SU-DHL-6 (cell line): ENCODE data around the gene NPR3.

Source experiments
- H2AFZ ChIP-seq: fragments of 200-600 bp; sonication (generic); 2 replicates; pipeline ENCODE4 v1.6.1; 2014; ENCODE audit warnings: low read depth, mild to moderate bottlenecking, moderate library complexity, mixed read lengths, antibody characterized with exemption, low read length; ENCODE audit not compliant: severe bottlenecking
- H3F3A ChIP-seq: fragments of 200-600 bp; shearing (Covaris generic); 2 replicates; pipeline ENCODE4 v1.6.0; 2016; ENCODE audit warnings: antibody characterized with exemption, mild to moderate bottlenecking; ENCODE audit not compliant: insufficient read depth
- H3K27ac ChIP-seq: fragments of 200-600 bp; sonication (generic); 2 replicates; pipeline ENCODE4 v1.5.1; 2016; ENCODE audit warnings: low read depth, mild to moderate bottlenecking, low read length, moderate library complexity, mixed read lengths
- H3K27me3 ChIP-seq: fragments of 200-600 bp; sonication (generic), shearing (Covaris generic); 2 replicates; pipeline ENCODE4 v1.6.0; 2014; ENCODE audit warnings: mild to moderate bottlenecking, low read length
- H3K36me3 ChIP-seq: fragments of 200-600 bp; sonication (generic); 2 replicates; pipeline ENCODE4 v1.6.1; 2014; ENCODE audit warnings: mild to moderate bottlenecking, low read length, mixed read lengths
- H3K4me2 ChIP-seq: fragments of 300-600, 200-600 bp; shearing (Covaris generic), sonication (generic); 2 replicates; pipeline ENCODE4 v1.6.0; 2014; ENCODE audit warnings: low read length, low read depth, mild to moderate bottlenecking; ENCODE audit not compliant: poor library complexity, severe bottlenecking
- H3K4me3 ChIP-seq: fragments of 200-600 bp; sonication (generic); 2 replicates; pipeline ENCODE4 v1.5.1; 2014; ENCODE audit warnings: antibody characterized with exemption, low read length, mild to moderate bottlenecking, mixed read lengths; ENCODE audit not compliant: insufficient read depth, poor library complexity, severe bottlenecking
- H3K79me2 ChIP-seq: fragments of 200-600 bp; sonication (generic); 2 replicates; pipeline ENCODE4 v1.6.1; 2014; ENCODE audit warnings: mild to moderate bottlenecking, low read length, moderate library complexity; ENCODE audit not compliant: insufficient read depth
- H3K9ac ChIP-seq: fragments of 200-600 bp; sonication (generic); 2 replicates; pipeline ENCODE4 v1.7.0; 2014; ENCODE audit warnings: mild to moderate bottlenecking, low read length
- H3K9me2 ChIP-seq: fragments of 200-600 bp; sonication (generic); replicated peaks from 2 replicates; pipeline ENCODE4 v1.6.1; 2014; ENCODE audit warnings: low read length; ENCODE audit not compliant: insufficient read depth
- H3K9me3 ChIP-seq: fragments of 200-600 bp; sonication (generic); 2 replicates; pipeline ENCODE4 v1.6.1; 2014; ENCODE audit warnings: low read length, mixed read lengths; ENCODE audit not compliant: insufficient read depth
- H4K20me1 ChIP-seq: fragments of 200-600 bp; sonication (generic); 2 replicates; pipeline ENCODE4 v1.6.1; 2014; ENCODE audit warnings: low read depth, mild to moderate bottlenecking, antibody characterized with exemption, low read length, moderate library complexity, mixed read lengths
- EZH2phosphoT487 ChIP-seq: fragments of 200-600 bp; sonication (generic), shearing (Covaris generic); conservative IDR thresholded peaks from 2 replicates; pipeline ENCODE4 v1.6.1; 2018; ENCODE audit warnings: mild to moderate bottlenecking, antibody characterized with exemption, low read length, moderate library complexity, mixed read lengths
- TF ChIP-seq, protein P1 (sequence below): fragments of 200-600 bp; sonication (generic); IDR thresholded peaks from one replicate; pipeline ENCODE4 v1.5.1; 2017; ENCODE audit warnings: antibody characterized with exemption, mild to moderate bottlenecking, low read length, moderate library complexity; ENCODE audit not compliant: insufficient read depth, poor library complexity, severe bottlenecking

Gene NPR3

DNA sequence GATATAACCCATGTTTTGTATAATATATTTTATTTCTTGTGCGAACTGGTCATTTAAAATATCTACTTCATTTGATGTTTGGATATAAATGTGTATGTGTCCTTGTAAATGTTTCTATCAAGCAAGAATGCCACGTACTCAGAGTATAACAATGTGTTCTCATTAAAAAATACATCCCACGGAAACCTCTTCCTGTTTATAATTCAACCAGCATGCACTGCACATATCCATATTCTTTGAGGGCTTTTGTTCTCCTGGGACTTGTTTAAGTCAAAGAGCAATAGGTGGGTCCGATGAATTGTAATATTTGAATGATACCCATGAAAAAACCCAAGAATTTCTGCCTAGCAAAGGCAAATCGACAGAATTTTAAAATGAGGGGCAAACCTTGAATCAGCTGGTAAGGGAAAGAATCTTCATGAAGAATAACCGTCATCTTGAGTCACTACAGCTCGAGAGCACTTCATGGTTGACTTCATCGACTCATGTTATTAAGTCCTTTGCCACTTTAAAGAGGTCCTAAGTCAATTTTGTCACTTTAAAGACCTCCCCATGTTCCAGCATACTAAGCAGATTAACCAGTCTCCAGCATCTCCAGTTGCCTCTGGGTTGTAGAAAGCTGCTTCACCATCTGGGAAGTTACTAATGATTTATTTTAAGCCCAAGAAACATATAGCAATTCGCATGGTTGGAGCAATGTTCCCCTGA is 80.6 kb downstream of the NPR3 start:
- TF ChIP-seq, protein P1, sequence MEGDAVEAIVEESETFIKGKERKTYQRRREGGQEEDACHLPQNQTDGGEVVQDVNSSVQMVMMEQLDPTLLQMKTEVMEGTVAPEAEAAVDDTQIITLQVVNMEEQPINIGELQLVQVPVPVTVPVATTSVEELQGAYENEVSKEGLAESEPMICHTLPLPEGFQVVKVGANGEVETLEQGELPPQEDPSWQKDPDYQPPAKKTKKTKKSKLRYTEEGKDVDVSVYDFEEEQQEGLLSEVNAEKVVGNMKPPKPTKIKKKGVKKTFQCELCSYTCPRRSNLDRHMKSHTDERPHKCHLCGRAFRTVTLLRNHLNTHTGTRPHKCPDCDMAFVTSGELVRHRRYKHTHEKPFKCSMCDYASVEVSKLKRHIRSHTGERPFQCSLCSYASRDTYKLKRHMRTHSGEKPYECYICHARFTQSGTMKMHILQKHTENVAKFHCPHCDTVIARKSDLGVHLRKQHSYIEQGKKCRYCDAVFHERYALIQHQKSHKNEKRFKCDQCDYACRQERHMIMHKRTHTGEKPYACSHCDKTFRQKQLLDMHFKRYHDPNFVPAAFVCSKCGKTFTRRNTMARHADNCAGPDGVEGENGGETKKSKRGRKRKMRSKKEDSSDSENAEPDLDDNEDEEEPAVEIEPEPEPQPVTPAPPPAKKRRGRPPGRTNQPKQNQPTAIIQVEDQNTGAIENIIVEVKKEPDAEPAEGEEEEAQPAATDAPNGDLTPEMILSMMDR = no peak
- TF ChIP-seq EZH2phosphoT487 = no peak
- no peak overlapping the region for H3K9ac ChIP-seq
- H3K9me2 ChIP-seq = no peaks in the 10 kb centered on the region

DNA sequence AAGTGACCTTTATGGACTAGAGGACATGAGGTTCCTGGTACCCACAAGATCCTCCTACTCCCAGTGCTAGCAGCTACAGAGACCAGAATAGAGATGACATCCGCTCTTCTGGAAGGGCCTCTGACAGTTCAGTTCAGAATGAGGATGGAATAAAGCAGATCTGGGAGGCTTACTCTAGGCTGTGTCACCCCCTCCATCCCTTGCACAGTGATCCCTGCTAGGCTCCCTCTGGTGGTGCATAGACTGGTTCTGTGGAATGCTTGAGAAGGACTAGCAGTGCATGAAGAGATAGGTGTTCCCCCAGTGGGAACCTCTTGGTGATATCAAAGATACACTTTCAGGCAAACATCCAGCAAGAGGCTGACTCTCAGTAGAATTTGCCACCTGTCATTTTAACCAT is 83.0 kb downstream of the NPR3 start:
- no peaks in the 10 kb centered on the region for H4K20me1 ChIP-seq
- H3K9me3 ChIP-seq = no peaks in the 10 kb centered on the region
- H3K27me3 ChIP-seq = no peaks in the 10 kb centered on the region
- no peaks in the 10 kb centered on the region for H3F3A ChIP-seq
- TF ChIP-seq, protein P1 = no peak
- H2AFZ ChIP-seq = no peak overlapping the region
- no peak overlapping the region for H3K27ac ChIP-seq
- H3K9me2 ChIP-seq = no peaks in the 10 kb centered on the region
- no peak overlapping the region for H3K4me2 ChIP-seq
- H3K79me2 ChIP-seq = no peaks in the 10 kb centered on the region
- H3K9ac ChIP-seq = no peak overlapping the region
- no peak overlapping the region for H3K4me3 ChIP-seq
- H3K36me3 ChIP-seq = no peaks in the 10 kb centered on the region

More for the DNA sequence above, 80.6 kb downstream of the NPR3 start:
- H3F3A ChIP-seq = no peaks in the 10 kb centered on the region
- H3K9me3 ChIP-seq = no peaks in the 10 kb centered on the region
- H3K4me2 ChIP-seq = no peak overlapping the region
- no peaks in the 10 kb centered on the region for H3K36me3 ChIP-seq
- no peaks in the 10 kb centered on the region for H3K79me2 ChIP-seq
- no peaks in the 10 kb centered on the region for H3K27me3 ChIP-seq
- no peak overlapping the region for H2AFZ ChIP-seq
- no peak overlapping the region for H3K27ac ChIP-seq
- no peak overlapping the region for H3K4me3 ChIP-seq
- H4K20me1 ChIP-seq = no peaks in the 10 kb centered on the region

DNA sequence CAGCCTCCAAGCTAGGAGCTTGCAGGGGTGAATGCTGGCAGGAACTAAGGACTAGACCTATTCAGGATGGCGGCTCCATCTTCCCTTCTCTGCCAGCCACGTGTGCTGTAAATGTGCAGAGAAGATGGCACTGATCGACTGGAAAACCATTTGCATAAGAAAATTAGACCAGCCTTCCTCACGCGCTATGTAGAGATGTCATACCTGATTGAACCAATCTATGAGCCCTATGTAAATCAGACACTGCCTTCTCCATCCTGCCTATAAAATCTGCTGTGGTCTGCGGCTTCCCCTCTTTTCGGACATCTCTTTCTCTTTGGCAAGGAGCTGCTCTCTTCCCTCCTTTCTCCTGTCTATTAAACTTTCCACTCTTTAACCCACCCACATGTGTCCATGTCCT is 91.6 kb downstream of the NPR3 start:
- Histone ChIP-seq H3K36me3 (no peaks in the 10 kb centered on the region), H3K9me3 (no peaks in the 10 kb centered on the region), H2AFZ (no peak overlapping the region), H3K79me2 (no peaks in the 10 kb centered on the region), H3K27me3 (no peaks in the 10 kb centered on the region), H4K20me1 (no peaks in the 10 kb centered on the region), H3K4me2 (no peak overlapping the region), H3K9ac (no peak overlapping the region), H3K27ac (no peak overlapping the region), H3K4me3 (no peak overlapping the region), H3K9me2 (no peaks in the 10 kb centered on the region), H3F3A (no peaks in the 10 kb centered on the region)
- TF ChIP-seq, protein P1 = no peak
- no peak for TF ChIP-seq EZH2phosphoT487
